ENCODE results near the gene ATE1. TPM values are rescaled to one million over a fixed set of nuclear protein-coding genes. Genes with fewer than 3 reads are reported as not detected.

Gene ATE1
- polyA plus RNA-seq, 2 of the 4 experiments (the other 2 are of a cell fraction): 27.2 to 58.8 TPM

DNA sequence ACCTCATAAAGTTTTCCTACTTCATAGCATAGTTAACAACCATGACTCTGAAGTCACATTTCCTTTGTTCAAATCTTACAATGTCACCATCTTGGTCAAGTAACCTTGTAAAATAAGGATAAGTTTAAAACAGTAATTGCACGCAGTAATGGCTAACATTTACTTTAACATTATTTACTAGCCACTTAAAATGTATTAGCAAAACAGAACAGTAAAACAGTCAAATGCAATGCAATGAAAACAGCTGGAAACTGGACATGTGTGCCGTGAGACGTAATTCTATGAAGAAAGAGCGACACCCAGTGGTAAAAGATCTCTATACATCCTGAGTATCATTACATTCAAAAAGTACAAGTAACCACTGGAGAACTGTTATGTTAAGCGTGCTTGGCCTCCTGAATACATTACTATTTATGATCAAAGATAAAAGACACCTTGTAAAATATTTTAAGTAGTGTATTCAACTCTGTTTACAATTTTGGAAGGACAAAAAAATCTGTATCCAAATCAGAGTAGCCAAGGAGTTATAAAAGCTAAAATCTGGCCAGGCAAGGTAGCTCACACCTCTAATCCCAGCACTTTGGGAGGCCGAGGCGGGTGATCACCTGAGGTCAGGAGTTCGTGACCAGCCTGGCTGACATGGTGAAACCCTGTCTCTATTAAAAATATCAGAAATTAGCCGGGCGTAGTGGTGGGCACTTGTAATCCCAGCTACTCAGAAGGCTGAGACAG lies 27.2 kb downstream of the ATE1 start:
- H3K4me3 ChIP-seq: no peak overlapping the region
- TF ChIP-seq SREBF2 (IDR thresholded peaks at IDR 0.05): no peak
- TF ChIP-seq ESRRA (IDR thresholded peaks at IDR 0.05; ENCODE audit: borderline replicate concordance, low read length): no peak
- peak; percentile 51 for TF ChIP-seq SMC3 (IDR thresholded peaks at IDR 0.05)
- peak; percentile 57 to 63 for TF ChIP-seq RAD21 (conservative IDR thresholded peaks at IDR 0.05 in 1 of 2, IDR thresholded peaks at IDR 0.05 in 1 of 2)
- TF ChIP-seq, protein P1, sequence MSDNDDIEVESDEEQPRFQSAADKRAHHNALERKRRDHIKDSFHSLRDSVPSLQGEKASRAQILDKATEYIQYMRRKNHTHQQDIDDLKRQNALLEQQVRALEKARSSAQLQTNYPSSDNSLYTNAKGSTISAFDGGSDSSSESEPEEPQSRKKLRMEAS (IDR thresholded peaks at IDR 0.05): 0 out of 2 replicates have a peak, but pooled peaks have one; percentile 21
- TF ChIP-seq RFX5 (IDR thresholded peaks at IDR 0.05): no peak
- TF ChIP-seq, protein P2, sequence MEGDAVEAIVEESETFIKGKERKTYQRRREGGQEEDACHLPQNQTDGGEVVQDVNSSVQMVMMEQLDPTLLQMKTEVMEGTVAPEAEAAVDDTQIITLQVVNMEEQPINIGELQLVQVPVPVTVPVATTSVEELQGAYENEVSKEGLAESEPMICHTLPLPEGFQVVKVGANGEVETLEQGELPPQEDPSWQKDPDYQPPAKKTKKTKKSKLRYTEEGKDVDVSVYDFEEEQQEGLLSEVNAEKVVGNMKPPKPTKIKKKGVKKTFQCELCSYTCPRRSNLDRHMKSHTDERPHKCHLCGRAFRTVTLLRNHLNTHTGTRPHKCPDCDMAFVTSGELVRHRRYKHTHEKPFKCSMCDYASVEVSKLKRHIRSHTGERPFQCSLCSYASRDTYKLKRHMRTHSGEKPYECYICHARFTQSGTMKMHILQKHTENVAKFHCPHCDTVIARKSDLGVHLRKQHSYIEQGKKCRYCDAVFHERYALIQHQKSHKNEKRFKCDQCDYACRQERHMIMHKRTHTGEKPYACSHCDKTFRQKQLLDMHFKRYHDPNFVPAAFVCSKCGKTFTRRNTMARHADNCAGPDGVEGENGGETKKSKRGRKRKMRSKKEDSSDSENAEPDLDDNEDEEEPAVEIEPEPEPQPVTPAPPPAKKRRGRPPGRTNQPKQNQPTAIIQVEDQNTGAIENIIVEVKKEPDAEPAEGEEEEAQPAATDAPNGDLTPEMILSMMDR (IDR thresholded peaks at IDR 0.05): peak; percentile 63
- no peak for TF ChIP-seq EHMT2 (IDR thresholded peaks at IDR 0.05; ENCODE audit: low read depth)
- FAIRE-seq: peak; percentile 76
- H3K4me2 ChIP-seq: 0 out of 3 replicates have a peak overlapping the region, but pooled peaks have one; percentile 13
- H3K27ac ChIP-seq: 0 out of 6 replicates have a peak overlapping the region, but pooled peaks of 1 of the 2 experiments have one; percentile 2
- 39% methylated on average over 10 of the region's 10 CpGs for WGBS (ENCODE audit: missing lambda C conversion rate)
- peak; percentile 96 to 98 for ATAC-seq
- CTCF ChIA-PET: interaction anchor here (0.6 to 4.0 kb wide), 31 partner anchors 8 to 1221 kb away, joined by 3 to 56 read pairs (median 4); partner anchors contain the start of genes ATE1 and NSMCE4A
- no peaks in the 10 kb centered on the region for H3K9me3 ChIP-seq
- H3K4me1 ChIP-seq: peaks cover 5% of the 10 kb centered on the region; the same call in 1 of the 3 replicates
- POLR2A ChIA-PET: no interaction called here
- peak; percentile 62 to 71 for DNase-seq (ENCODE audit: low read depth in 1 of 2, low spot score in 1 of 2)

DNA sequence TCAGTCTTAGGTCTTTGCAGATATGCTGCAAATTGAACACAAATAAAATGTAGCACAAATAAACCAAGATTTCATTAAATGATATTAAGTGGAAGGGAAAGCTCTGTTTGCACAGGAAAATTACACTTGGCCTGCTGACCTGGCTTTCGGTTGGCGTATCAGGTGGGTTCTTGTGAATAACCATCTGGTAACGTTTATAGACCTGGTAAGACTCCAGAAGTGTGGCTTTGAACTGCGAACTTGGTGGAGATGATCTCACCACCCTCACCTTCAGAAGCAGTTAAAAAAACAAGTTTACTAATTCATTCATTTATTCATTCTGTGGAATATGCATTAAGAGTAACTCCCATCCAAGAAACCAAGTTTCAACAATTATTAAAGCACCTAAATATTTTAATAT lies 28.1 kb downstream of the ATE1 start:
- no peak for ATAC-seq
- no peak overlapping the region for H3K4me3 ChIP-seq
- H3K4me1 ChIP-seq: peaks cover 5% of the 10 kb centered on the region; the same call in 1 of the 3 replicates
- H3K9me3 ChIP-seq: no peaks in the 10 kb centered on the region
- WGBS (ENCODE audit: missing lambda C conversion rate): 85% methylated on average over 4 of the region's 4 CpGs
- no peak overlapping the region for H3K4me2 ChIP-seq
- no peak for TF ChIP-seq HDAC2 (IDR thresholded peaks at IDR 0.05)
- no peak overlapping the region for H3K27ac ChIP-seq
- FAIRE-seq: no peak
- POLR2A ChIA-PET: no interaction called here
- DNase-seq (ENCODE audit: low read depth in 1 of 2, low spot score in 1 of 2): no peak
- CTCF ChIA-PET: interaction anchor here (0.7 to 4.0 kb wide), 12 partner anchors 11 to 957 kb away, joined by 3 to 56 read pairs (median 6); no protein-coding TSS in a partner anchor

DNA sequence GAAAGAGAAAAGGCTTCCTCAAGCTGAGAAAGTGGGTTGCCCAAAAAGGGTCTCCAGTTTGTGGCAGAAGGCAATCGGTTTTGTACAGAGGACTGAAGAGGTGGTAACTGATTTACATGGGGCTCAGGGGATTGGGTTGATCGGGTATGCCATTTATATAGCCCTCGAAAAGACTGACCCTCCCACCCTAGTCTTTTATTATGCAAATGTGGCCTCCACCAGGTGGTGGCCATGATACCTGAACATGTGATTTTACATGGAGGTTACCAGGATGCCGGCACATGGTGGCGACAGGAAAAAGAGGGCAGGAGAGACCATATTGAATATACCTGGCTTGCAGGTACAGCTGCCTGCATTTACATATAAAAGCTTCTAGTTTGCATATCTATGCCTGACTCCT lies 36.7 kb downstream of the ATE1 start:
- WGBS (ENCODE audit: missing lambda C conversion rate): 91% methylated on average over 5 of the region's 5 CpGs
- CTCF ChIA-PET: interaction anchor here (7.4 kb wide), 1 partner anchor 9 kb away, joined by 56 read pairs; no protein-coding TSS in a partner anchor
- FAIRE-seq (no peak), DNase-seq (ENCODE audit: low read depth in 1 of 2, low spot score in 1 of 2) (no peak), ATAC-seq (no peak)
- no peak for TF ChIP-seq RCOR1 (IDR thresholded peaks at IDR 0.05; ENCODE audit: low read depth, low read length)
- TF ChIP-seq CHD4 (IDR thresholded peaks at IDR 0.05; ENCODE audit: borderline replicate concordance): no peak
- TF ChIP-seq ESRRA (IDR thresholded peaks at IDR 0.05; ENCODE audit: borderline replicate concordance, low read length): no peak
- TF ChIP-seq EHMT2 (IDR thresholded peaks at IDR 0.05; ENCODE audit: low read depth): no peak
- no peak for TF ChIP-seq ZSCAN20 (CRISPR knock-in tag; IDR thresholded peaks at IDR 0.05)
- no peak for TF ChIP-seq HEYL (CRISPR knock-in tag; IDR thresholded peaks at IDR 0.05)
- no peak for TF ChIP-seq HDAC2 (IDR thresholded peaks at IDR 0.05)
- no peak for TF ChIP-seq HOXA7 (CRISPR knock-in tag; IDR thresholded peaks at IDR 0.05)
- Histone ChIP-seq H3K4me2 (no peak overlapping the region), H3K4me1 (peaks cover 9% of the 10 kb centered on the region; the same call in 2 of the 3 replicates), H3K9me3 (no peaks in the 10 kb centered on the region), H3K27ac (no peak overlapping the region), H3K4me3 (no peak overlapping the region)
- POLR2A ChIA-PET: no interaction called here

DNA sequence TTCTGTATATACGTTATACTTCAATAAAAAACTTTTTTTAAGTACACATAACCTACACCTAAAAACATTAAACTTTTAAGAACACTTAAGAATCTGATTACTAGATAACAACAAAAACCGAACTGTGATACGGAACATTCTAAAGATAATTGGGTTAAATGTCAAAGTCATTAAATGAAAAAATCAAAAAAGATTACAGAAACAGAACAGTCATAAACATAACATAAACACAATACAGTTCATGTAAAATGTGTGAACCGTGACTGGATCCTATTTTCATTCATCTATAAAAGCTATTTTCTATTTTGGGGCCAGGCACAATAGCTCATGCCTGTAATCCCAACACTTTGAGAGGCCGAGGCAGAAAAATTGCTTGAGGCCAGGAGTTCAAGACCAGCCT lies 38.6 kb downstream of the ATE1 start:
- POLR2A ChIA-PET: no interaction called here
- TF ChIP-seq, protein P2 (IDR thresholded peaks at IDR 0.05): no peak
- no peak for TF ChIP-seq RFX5 (IDR thresholded peaks at IDR 0.05)
- TF ChIP-seq JUN (IDR thresholded peaks at IDR 0.05): no peak
- TF ChIP-seq HEYL (CRISPR knock-in tag; IDR thresholded peaks at IDR 0.05): no peak
- no peak for TF ChIP-seq HOXA7 (CRISPR knock-in tag; IDR thresholded peaks at IDR 0.05)
- TF ChIP-seq GATA3 (IDR thresholded peaks at IDR 0.05; ENCODE audit: borderline replicate concordance): no peak
- no peak for TF ChIP-seq ZSCAN20 (CRISPR knock-in tag; IDR thresholded peaks at IDR 0.05)
- no peak for TF ChIP-seq ZC3H11A (IDR thresholded peaks at IDR 0.05)
- TF ChIP-seq MAFK (IDR thresholded peaks at IDR 0.05; ENCODE audit: partially characterized antibody): no peak
- no peak for TF ChIP-seq CEBPB (IDR thresholded peaks at IDR 0.05)
- Histone ChIP-seq H3K27ac (no peak overlapping the region), H3K9me3 (no peaks in the 10 kb centered on the region), H3K4me2 (no peak overlapping the region), H3K4me3 (no peak overlapping the region), H3K4me1 (peaks cover 9% of the 10 kb centered on the region; the same call in 2 of the 3 replicates)
- ATAC-seq (no peak), DNase-seq (ENCODE audit: low read depth in 1 of 2, low spot score in 1 of 2) (no peak), FAIRE-seq (peak; percentile 87)
- CTCF ChIA-PET: interaction anchor here (1.2 to 7.4 kb wide), 3 partner anchors 10 to 943 kb away, joined by 3 to 56 read pairs (median 3); no protein-coding TSS in a partner anchor
- 70% methylated on average over 5 of the region's 5 CpGs for WGBS (ENCODE audit: missing lambda C conversion rate)

Data from A549 (cell line).